GM19238 (cell line): ENCODE data around the gene HNRNPH1.
A peak's percentile ranks its signal among the peaks of the same experiment; 100 is the strongest.

Experiments used
- DNase-seq: peaks from one replicate; pipeline ENCODE4 v3.0.0; 2011; ENCODE audit warnings: low spot score; ENCODE audit not compliant: insufficient read length

The HNRNPH1 gene

DNA sequence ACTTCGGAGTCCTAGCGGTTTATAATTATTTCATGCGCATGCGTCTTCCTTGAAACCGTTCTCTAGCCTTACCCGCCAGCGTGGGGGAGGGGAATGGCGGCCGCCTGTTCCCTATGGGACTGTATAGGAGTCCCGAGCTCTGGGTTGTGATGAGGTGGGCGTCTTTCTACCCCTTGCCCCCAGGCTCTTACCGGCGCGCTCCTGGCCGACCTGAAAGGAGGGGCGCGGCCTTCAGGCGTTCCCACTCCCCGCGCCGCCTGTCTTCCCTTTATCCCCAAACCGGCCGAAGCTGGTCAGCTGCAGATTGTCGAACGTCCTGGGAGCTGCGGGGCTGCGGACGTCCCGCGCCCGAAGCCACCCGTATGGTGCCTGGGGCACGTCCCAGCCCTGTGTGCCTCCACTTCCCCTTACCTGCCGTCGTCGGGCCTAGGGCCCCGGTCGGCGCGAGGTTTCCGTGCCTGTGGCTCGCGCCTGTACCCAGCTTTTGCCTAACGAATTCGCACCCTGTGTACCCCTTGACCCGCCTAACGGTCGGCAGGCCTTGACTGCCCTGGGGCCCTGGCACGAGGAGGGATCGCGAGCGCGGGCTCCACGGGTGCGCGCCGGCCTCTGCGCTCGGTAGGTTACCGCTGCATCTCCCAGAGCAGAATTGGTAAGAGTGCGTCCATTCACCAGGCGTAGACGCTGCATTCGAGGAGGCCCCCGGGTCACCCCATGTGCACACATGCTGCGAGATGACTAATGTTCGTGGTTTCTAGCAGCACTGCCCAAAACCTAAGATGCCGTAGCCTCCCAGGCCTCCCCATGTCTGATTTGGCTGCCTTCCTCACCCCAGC, 653 bp upstream of the HNRNPH1 start:
- DNase-seq, result peak; percentile 43

DNA sequence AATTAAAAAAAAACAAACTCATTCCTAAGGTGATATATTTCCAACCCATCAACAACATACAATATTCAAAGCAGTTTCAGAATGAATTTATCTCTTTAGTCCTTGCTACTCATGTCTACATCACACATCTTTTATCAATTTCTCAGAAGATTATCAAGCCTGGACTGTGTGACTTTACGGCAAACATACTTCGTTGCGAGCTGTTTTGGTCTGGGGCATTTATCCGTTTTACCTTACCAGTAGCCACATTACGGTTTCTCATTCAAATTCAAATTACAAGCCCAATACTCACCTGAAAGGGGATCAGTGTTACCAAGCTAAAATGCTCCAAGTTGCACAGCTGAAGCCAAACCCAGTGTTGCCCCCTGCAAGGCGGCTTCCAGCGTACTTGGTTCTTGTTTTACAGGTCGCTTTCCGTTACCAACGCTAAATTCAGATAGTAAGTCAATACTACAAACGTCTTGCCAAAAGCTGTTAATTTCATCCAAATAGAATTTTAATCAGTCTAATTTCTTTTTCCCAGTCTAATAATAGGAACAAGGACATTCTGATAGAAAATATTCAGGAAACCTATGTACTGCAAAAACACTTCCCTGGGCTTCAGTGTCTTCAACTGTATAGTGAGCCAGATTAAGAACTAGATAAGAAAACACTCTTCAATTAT, 1.8 kb downstream of the HNRNPH1 start:
- DNase-seq, result no peak

DNA sequence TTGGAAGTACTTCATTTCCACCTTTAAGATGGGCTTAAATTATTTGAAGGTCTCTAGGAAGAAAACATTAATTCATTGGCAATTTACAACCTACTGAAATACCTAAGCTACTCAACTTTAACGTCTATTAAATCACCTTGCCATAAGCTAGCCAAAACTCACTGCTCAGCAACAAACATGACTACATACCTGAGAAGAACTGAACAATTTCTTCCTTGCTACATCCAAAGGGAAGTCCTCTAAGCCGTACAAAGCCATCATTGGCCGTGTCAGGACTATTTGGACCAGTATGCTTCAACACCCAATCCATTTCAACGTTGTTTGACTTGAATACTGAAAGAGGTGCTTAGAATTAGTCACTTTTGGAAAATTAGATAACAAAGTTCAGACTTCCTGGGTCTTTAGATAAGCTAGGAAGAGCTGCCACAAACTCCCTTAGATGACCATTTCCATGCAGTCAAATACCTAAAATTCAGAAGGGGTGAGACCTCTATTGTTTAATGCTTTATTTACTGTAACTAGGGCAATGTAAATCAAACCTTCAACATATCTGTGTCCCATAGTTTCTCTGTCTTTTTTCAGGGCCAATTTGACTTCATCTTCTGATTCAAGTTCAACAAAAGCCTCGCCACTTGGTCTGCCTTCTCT, 2.6 kb downstream of the HNRNPH1 start:
- no peak for DNase-seq

DNA sequence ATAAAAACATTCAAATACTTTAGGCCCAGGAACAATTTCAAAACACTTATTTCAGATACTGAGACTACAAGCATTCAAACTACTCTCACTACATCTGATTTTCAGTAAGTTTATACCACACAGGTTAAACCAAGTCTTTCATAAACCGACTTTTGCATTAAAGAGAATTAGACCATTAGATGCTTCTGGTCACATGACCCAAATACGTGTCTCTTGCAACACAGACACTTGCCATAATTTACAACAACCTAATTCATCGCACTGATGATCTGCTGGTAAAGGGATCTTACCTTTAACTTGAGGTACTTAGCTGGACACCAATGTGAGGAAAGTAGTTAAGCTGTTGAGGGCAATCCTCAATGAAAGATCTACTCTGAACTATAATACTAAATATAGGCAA, 3.2 kb downstream of the HNRNPH1 start:
- no peak for DNase-seq

DNA sequence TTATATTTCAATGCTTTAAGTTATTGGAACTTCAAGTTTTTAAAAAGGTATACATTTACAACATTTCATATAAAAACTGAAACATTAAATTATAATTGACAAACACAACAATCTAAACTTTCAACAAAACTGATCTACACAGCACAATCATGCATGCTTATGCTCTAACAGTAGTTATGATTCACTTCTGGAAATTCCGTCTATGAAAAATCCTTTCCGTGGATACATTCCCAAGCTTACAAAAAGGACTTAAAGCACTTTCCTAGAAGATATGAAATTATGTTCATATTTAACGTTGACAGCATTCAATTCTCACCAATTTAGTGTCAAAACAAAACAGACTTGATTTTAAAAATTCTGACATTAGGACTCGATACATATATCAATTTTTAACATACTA, 3.7 kb downstream of the HNRNPH1 start:
- no peak for DNase-seq

DNA sequence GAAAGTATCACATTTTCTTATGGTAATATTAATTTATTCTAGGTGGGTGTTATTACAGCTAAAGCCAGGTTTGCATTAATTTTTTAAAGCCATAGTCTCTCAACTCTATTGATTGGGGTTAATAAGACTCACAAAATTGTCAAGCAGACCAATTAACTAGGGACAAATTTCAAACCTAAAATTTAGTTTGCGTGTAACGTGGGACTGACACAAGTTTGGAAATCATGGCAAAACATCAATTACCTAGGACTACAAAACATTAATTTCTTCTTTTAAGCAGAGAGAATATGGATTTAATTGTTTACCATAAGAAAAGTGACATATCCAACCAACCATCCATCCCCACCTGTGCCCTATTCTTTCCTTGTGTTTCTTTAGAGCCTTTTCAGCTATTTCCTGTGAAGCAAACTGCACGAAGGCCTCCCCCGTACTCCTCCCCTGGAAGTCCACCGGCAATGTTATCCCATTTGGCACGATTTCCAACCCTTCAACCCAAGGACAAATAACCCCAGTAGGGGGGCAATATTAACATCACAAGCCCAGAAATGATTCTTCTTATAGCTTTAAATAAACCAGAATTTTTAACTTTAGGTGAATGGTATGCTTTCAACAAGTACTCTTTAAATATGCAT, 4.4 kb downstream of the HNRNPH1 start:
- DNase-seq, result no peak

DNA sequence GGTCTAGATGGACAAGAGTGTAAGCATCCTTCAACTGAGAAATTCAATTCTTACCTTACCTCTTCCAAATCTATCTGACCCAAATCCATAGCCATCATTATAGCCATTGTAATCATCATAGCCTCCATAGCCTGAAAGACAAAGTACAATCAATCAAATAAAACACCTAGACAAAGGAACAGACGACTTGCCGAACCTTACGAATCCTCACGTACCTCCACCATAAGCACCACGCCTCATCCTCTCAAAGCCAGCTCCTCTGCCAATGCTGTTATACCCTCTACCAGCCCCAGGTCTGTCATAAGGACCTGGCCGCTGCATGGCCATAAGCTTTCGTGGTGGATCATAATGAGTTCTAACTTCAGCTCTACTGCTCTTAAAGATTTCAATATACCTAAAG, 5.5 kb downstream of the HNRNPH1 start:
- DNase-seq, result no peak

DNA sequence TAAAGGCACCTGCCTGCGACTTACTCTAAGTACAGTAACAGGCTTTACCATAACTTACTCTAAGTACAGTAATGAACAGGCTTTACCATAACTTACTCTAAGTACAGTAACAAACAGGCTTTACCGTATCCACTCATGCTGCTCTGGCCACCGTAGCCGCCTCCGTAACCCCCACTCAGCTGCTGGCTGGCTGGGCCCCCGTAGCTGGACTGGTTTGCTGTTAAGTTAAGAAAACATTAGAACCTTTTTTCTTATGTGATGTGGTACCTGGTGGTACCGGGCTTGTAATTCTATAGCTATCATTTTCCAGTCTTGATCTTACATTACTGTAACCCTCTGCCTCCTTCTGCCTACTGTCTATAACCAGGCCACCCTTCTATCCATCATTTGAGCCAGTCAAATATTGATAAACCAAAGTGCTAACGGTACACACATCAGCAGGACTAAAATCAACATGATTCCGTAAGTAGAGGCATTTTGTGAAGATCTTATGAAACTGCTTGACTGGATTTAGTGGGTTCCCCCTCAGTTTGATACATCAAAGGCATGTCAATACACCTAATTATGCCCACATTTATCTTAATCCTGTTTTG, 7.4 kb downstream of the HNRNPH1 start:
- no peak for DNase-seq

DNA sequence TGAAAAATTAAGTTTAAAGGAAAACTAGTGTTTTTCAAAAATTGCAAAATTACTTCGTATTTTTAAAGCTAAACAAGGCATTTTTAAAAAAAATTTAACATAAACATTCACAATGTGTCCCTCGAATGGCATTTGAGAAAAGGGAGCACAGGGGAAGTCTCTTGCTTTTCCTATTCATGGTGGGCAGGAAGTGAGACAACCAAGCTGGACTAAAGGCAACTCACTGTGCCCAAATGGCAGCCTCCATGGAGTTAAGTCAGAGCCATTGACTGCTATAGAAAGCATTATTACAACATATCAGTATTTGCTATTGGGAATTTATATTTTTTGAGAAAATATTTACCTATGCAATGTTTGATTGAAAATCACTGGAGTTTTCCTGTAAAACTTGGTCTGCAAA, 8.3 kb downstream of the HNRNPH1 start:
- no peak for DNase-seq

DNA sequence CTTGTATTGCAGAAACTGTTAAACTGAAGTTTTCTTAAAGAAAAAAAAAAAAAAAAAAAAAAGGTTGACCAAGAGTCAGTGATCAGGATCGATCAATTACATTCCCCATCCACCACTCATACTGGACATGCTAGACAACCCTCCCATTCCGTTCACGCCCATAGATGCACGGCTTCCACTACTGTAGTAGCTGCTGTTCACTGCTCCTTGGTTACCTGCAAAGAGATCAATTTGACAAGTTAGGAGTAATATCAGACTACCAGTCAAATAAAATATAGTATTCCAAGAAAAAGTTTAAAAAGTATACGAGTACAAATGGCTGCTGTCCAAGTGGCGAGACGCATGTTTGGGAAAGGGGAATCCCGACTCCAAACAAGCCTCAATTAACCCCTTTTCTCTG, 8.7 kb downstream of the HNRNPH1 start:
- no peak for DNase-seq

DNA sequence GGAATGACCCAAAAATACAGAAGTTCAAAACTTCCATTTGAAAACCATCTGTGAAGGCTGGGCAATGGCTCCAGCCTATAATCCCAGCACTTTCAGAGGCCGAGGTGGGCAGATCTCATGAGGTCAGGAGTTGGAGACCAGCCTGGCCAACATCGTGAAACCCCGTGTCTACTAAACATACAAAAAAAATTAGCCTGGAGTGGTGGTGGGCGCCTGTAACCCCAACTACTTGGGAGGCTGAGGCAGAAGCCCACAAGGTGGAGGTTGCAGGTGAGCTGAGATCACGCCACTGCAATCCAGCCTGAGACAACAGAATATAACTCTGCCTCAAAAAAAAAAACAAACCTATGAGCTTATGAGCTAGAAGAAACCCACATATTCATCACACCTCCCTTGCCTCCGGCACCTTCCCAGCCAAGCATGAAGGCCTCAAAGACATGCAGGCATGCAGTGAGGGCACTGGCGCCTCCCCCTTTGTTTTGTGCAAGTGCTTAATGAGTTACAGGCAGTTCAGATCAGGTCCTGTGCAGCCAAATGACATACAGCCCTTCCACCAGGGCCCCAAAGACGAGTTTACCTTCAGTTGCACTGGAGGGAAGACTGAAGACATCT, 9.9 kb downstream of the HNRNPH1 start:
- no peak for DNase-seq

DNA sequence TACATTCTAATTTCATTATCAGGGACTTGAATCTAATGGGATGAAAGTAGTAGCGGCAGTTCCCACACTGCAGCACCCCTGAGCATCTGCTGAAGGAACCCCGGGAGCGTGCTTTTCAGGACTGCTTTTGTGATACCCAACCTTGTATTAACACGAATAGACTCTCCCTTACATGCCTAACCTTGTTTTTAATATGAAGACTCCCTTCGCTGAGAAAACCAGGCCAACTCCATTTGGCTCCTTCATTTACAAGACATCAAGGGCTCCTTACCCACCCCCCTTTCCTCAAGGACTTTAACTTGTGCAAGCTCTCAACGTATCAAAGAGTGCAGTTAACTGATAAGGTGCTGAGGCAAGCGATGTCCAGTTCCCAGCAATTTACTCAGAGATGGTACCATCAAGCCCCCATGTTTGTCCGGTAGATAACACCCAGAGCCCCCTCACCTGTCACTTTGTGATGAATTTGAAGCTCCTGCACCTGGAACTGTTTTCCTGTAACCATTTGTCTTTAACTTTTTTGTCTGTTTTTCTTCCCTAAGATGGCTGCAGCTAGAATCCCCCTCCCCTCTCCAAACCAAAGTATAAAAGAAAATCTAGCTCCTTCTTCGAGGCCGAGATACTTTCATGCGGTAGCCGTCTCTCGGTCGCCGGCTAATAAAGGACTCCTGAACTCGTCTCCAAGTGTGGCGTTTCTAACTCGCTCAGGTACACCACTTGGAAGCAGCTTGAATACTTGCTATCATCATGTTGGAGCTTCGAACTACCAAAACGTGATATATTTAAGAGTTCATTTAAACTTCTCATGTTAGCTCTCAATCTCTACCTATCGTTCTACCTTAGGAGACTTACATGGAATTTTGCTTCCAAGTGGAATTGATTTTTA, 10.7 kb downstream of the HNRNPH1 start:
- DNase-seq, result no peak

DNA sequence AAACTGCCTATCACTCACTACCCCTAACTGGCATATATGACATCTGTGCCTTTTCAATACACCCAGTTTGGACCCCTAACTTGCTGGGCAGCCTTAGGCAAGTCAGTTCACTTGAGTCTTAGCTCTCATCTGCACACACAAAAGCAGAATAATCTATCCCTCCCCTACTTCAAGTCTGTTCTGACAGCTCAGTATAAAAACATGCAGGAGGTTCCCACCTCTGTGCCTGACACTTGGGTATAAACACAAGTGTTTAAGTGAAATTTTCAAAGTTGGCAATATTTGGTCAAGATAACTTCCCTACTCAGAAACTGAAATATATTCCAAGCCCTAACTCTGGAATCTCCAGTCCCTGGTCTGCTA, 12.6 kb downstream of the HNRNPH1 start:
- DNase-seq, result no peak

DNA sequence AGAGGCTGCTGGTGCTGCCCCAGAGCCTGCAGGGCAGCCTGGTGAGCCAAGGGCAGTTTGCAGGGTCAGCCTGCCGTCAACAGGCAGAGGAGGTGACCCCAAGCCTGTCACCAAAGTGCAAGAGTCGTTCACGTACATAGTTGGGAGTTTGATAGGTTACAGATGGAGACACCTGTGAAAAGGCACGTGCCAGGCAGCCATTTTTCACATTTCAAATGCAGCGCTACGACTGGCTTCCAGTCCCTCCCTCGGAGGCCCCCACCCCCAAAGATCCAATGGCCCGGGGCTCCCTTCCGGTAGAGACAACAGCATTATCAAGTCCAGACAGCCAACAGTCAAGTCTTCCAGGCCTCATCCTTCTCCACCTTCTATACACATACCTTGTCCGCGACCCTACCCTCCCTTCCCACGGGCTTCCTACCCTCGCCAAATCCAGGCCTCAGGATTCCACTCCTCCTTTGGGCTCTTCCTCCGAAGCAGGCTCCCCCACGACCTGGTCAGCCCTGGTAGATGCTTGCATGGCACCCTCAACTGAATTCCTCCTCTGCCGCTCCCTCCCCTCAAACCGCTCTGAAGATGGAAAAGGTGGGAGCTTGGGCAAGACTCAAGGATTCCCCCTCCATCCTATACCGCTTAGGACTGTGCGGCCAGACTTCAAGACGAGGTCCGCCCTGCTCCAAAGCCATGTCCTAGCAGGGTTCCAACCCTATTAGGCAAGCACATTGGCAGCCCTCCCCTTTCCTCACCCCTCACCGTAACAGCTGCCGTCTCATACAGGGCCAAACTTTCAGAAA, 13.2 kb downstream of the HNRNPH1 start:
- no peak for DNase-seq

DNA sequence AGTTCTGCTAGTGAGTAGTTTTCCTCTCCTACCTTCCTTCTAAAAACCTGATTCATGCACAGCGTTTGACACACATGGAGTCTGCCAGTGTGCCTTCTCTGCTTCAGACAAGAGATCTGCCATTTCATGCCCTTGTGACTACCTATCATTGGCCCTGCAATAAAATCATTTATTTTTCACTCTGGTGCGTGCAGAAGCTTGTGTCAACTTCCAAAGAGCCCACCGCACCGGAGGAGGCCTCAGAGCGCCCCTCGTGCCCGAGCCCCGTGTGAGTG, 13.7 kb downstream of the HNRNPH1 start:
- DNase-seq, result no peak

DNA sequence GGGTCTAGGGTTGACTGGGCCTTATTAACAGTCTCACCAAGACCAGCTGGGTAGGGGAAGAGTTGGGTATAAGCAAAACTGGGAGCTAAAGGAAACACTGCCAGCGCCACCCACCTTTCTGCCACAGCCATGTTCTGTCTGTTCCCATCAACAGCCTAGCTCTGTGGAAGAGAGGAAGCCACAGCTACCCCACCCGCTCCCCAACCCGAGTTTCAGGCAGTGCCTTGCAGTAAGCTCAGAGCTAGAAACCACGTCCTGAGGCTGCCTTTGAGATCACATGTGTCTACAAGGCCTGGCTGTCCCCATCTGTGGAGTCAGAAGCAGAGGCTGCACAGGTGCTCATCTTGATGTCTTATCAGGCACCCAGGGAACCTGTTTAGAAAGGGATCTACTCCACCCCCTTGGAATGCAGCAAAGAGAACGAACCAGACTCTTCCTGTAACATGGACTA, 15.3 kb downstream of the HNRNPH1 start:
- no peak for DNase-seq

DNA sequence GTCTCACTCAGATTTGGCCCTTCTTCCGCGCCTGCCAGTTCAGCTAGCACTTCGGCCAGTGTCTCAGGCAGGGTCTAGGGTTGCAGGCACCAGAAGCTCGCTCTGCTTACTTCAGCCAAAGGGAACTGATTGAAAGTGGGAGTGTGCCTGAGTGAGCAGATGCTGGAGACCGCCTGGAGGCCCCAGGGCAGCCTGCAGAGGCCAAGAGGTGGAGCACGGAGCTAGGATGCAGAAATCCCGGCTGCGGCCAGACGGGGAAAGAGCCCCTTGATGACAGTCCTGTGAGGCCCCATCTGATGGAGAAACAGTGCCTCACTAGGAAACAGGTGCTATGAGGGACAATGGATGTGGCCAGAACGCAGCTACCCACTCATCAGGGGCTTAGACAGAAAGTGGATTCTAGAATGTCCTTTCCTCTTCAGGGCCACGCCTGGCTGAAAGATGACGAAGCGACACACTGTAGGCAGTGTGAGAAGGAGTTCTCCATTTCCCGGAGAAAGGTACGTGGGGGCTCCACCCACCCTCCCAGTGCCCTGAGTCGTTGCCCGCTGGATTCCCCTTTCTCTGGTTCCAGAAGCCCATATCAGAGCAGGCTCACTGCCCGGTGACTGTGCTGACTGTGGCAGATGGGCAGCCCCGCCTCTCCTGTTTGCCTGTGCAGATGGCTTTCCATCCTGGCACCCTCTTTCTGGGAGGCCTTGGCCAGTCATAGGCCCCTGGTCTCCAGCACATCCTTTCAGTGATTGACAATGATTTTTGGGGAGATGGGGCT, 16.1 kb downstream of the HNRNPH1 start:
- no peak for DNase-seq

DNA sequence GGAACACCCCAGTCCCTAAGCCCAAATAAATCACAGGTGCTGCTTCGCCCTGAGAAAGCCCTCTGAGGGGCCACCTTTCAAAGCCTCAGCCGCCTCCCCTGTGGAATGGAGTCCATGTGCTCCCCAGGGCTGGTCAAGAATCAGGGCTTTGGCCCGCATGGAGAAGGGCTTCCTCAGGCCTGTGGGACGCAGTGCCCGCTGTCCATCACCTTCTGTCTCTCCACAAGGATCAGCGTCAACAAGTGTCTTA, 16.6 kb downstream of the HNRNPH1 start:
- no peak for DNase-seq
